Vagina (tissue), 2 donors: ENCODE results near the gene TMEFF1. TPM values are rescaled to one million over a fixed set of nuclear protein-coding genes. Genes with fewer than 3 reads are reported as not detected.

ENCODE experiments used
- DNase-seq, 2 donors: peaks; one replicate each; pipeline ENCODE4 v3.0.0-alpha.2; 2017; ENCODE audit errors: extremely low spot score in 2 of 2
- H3K27ac ChIP-seq: fragments of 200-600 bp; sonication (generic); one replicate; pipeline ENCODE4 v1.5.1; 2019
- H3K27me3 ChIP-seq: fragments of 200-600 bp; sonication (generic); one replicate; pipeline ENCODE4 v1.5.1; 2019
- H3K36me3 ChIP-seq, 2 donors: fragments of 200-600 bp; sonication (generic); one replicate each; pipeline ENCODE4 v1.5.1; 2017 to 2019
- H3K4me1 ChIP-seq: fragments of 200-600 bp; sonication (generic); one replicate; pipeline ENCODE4 v1.5.1; 2019
- H3K4me3 ChIP-seq, 2 donors: fragments of 200-600 bp; sonication (generic); 1 replicate in 1 of 2; 2 replicates in 1 of 2; pipeline ENCODE4 v1.5.1; 2016 to 2019
- H3K9me3 ChIP-seq: fragments of 200-600 bp; sonication (generic); one replicate; pipeline ENCODE4 v1.5.1; 2019
- POLR2A ChIP-seq, 2 donors: fragments of 450-650 bp; IDR thresholded peaks; one replicate each; pipeline ENCODE4 v1.6.1; 2017; ENCODE audit warnings: antibody characterized with exemption in 2 of 2, mild to moderate bottlenecking in 2 of 2, moderate library complexity in 2 of 2
- POLR2AphosphoS5 ChIP-seq, 2 donors: sonication (generic); formaldehyde crosslinking; IDR thresholded peaks; one replicate each; pipeline ENCODE4 v1.9.0; 2017; ENCODE audit warnings: antibody characterized with exemption in 2 of 2, mild to moderate bottlenecking in 2 of 2, low read depth in 1 of 2; ENCODE audit not compliant: insufficient read depth in 1 of 2
- intact Hi-C: fragments of 100-400 bp; cut with DNase I; formaldehyde crosslinking; loops from one replicate; pipeline ENCODE4 v1.15.1; 2023
- total RNA-seq: library from RNA; depleted of rRNA; stranded (reverse); fragments of >200 nt; gene quantifications from one replicate; pipeline ENCODE4 v1.2.3, GENCODE V29; 2016
- TF ChIP-seq, protein P1 (sequence below), 3 experiments: fragments of 450-650 bp in 2 of 3; fragments of 200-600 bp in 1 of 3; sonication (generic) in 1 of 3; IDR thresholded peaks; one replicate each; pipeline ENCODE4 v1.5.1; 2017 to 2019; ENCODE audit warnings: antibody characterized with exemption in 3 of 3, mild to moderate bottlenecking in 2 of 3, moderate library complexity in 2 of 3

Gene TMEFF1
- total RNA-seq, 1 donor from 2014 or later: not detected

- Histone ChIP-seq H3K36me3 (no peaks in the 10 kb centered on the region), H3K4me1 (no peaks in the 10 kb centered on the region), H3K27ac (no peak overlapping the region), H3K9me3 (no peaks in the 10 kb centered on the region), H3K4me3 (no peak overlapping the region), H3K27me3 (no peaks in the 10 kb centered on the region)
- no peak for DNase-seq
- intact Hi-C loops: no loop called here
- TF ChIP-seq POLR2A (IDR thresholded peaks at IDR 0.05) (no peak), POLR2AphosphoS5 (IDR thresholded peaks at IDR 0.05; ENCODE audit: insufficient read depth in 1 of 2, low read depth in 1 of 2) (no peak)
- TF ChIP-seq, protein P1, sequence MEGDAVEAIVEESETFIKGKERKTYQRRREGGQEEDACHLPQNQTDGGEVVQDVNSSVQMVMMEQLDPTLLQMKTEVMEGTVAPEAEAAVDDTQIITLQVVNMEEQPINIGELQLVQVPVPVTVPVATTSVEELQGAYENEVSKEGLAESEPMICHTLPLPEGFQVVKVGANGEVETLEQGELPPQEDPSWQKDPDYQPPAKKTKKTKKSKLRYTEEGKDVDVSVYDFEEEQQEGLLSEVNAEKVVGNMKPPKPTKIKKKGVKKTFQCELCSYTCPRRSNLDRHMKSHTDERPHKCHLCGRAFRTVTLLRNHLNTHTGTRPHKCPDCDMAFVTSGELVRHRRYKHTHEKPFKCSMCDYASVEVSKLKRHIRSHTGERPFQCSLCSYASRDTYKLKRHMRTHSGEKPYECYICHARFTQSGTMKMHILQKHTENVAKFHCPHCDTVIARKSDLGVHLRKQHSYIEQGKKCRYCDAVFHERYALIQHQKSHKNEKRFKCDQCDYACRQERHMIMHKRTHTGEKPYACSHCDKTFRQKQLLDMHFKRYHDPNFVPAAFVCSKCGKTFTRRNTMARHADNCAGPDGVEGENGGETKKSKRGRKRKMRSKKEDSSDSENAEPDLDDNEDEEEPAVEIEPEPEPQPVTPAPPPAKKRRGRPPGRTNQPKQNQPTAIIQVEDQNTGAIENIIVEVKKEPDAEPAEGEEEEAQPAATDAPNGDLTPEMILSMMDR (IDR thresholded peaks at IDR 0.05): no peak
Measured at GRCh38 chr9:100540327-100540726, 67.4 kb downstream of the TMEFF1 start.

- H3K4me3 ChIP-seq: no peak overlapping the region
- H3K27ac ChIP-seq: no peak overlapping the region
- H3K4me1 ChIP-seq: no peaks in the 10 kb centered on the region
- no peak for TF ChIP-seq POLR2A (IDR thresholded peaks at IDR 0.05)
- TF ChIP-seq, protein P1 (IDR thresholded peaks at IDR 0.05): no peak
- TF ChIP-seq POLR2AphosphoS5 (IDR thresholded peaks at IDR 0.05; ENCODE audit: insufficient read depth in 1 of 2, low read depth in 1 of 2): no peak
- no peak for DNase-seq
- no peaks in the 10 kb centered on the region for H3K27me3 ChIP-seq
- H3K9me3 ChIP-seq: no peaks in the 10 kb centered on the region
- no peaks in the 10 kb centered on the region for H3K36me3 ChIP-seq
- intact Hi-C loops: no loop called here
Measured at GRCh38 chr9:100549048-100549447, 76.1 kb downstream of the TMEFF1 start.

DNA sequence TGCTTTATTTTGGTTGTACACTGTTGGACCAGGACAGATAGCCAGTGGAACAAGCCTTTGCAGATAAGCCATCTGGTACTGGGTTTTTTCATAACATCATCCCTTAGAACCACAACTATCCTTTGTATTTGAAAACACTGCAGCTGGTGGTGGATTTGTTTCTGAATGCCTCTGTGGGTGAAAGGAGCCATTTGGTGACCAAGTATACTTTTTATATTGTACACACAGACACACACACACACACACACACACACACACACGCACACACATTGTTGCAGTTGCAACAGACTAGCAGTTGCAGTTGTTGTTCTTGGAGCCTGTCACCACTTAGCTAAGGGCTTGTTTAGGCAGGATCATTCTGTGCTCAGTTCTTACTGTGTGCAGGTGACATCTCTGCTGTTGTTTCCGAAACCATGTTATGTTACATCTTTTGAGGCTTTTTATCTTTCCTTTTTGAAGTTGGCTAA lies 82.0 kb downstream of the TMEFF1 start:
- intact Hi-C loops: no loop called here
- H3K9me3 ChIP-seq: no peaks in the 10 kb centered on the region

DNA sequence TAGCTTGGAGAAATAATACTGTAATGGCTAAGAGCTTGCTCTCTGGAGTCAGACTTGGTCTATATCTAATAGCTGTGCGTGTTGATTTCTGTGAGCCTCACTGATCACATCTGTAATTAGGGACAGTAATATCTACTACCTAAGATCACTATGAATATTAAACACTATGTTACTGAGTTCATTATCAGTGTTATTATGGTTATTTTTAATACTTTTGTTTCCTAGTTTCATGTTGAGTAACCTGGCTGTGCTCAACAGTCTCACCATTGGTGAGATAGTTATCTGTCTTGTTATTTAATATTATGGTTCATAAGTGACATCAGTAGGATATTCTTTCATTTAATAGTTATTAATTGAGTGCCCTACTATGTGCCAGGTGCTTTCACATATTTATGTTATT lies 82.5 kb downstream of the TMEFF1 start:
- no peaks in the 10 kb centered on the region for H3K27me3 ChIP-seq
- intact Hi-C loops: no loop called here
- H3K36me3 ChIP-seq: no peaks in the 10 kb centered on the region
- no peak for DNase-seq
- no peaks in the 10 kb centered on the region for H3K4me1 ChIP-seq
- no peaks in the 10 kb centered on the region for H3K9me3 ChIP-seq
- no peak overlapping the region for H3K4me3 ChIP-seq
- TF ChIP-seq, protein P1 (IDR thresholded peaks at IDR 0.05): no peak
- TF ChIP-seq POLR2AphosphoS5 (IDR thresholded peaks at IDR 0.05; ENCODE audit: insufficient read depth in 1 of 2, low read depth in 1 of 2): no peak
- TF ChIP-seq POLR2A (IDR thresholded peaks at IDR 0.05): no peak
- H3K27ac ChIP-seq: no peak overlapping the region

More for the DNA sequence above, 82.0 kb downstream of the TMEFF1 start:
- no peaks in the 10 kb centered on the region for H3K36me3 ChIP-seq
- DNase-seq: no peak
- H3K4me3 ChIP-seq: no peak overlapping the region
- no peak overlapping the region for H3K27ac ChIP-seq
- H3K4me1 ChIP-seq: no peaks in the 10 kb centered on the region
- no peaks in the 10 kb centered on the region for H3K27me3 ChIP-seq
- TF ChIP-seq, protein P1 (IDR thresholded peaks at IDR 0.05): no peak
- no peak for TF ChIP-seq POLR2A (IDR thresholded peaks at IDR 0.05)

- Histone ChIP-seq H3K27me3 (no peaks in the 10 kb centered on the region), H3K4me3 (no peak overlapping the region), H3K36me3 (no peaks in the 10 kb centered on the region), H3K4me1 (no peaks in the 10 kb centered on the region), H3K9me3 (no peaks in the 10 kb centered on the region), H3K27ac (no peak overlapping the region)
- TF ChIP-seq, protein P1 (IDR thresholded peaks at IDR 0.05): no peak
- TF ChIP-seq POLR2AphosphoS5 (IDR thresholded peaks at IDR 0.05; ENCODE audit: insufficient read depth in 1 of 2, low read depth in 1 of 2) (no peak), POLR2A (IDR thresholded peaks at IDR 0.05) (no peak)
- intact Hi-C loops: no loop called here
- DNase-seq: no peak
Measured at GRCh38 chr9:100557053-100557452, 84.1 kb downstream of the TMEFF1 start.
